ENCODE measurements around the gene SLC6A8.

Gene SLC6A8

GRCh38 chrX:153648358-153649177, 39.2 kb upstream of the SLC6A8 start:
- no peak for DNase-seq (ENCODE audit: low read depth in 2 of 2)

- DNase-seq (ENCODE audit: low read depth in 2 of 2): no peak
These were observed 38.4 kb upstream of the SLC6A8 start for GRCh38 chrX:153649178-153649914.

- DNase-seq (ENCODE audit: low read depth in 2 of 2): no peak
These were observed 37.6 kb upstream of the SLC6A8 start for GRCh38 chrX:153649915-153650782.

GRCh38 chrX:153650959-153651358, 36.8 kb upstream of the SLC6A8 start:
- DNase-seq (ENCODE audit: low read depth in 2 of 2): no peak

GRCh38 chrX:153651540-153652079, 36.1 kb upstream of the SLC6A8 start:
- DNase-seq (ENCODE audit: low read depth in 2 of 2): no peak

- no peak for DNase-seq (ENCODE audit: low read depth in 2 of 2)
These were observed 34.2 kb upstream of the SLC6A8 start for GRCh38 chrX:153653556-153653955.

GRCh38 chrX:153657161-153657560, 30.6 kb upstream of the SLC6A8 start:
- DNase-seq (ENCODE audit: low read depth in 2 of 2): no peak

GRCh38 chrX:153659268-153659667, 28.5 kb upstream of the SLC6A8 start:
- no peak for DNase-seq (ENCODE audit: low read depth in 2 of 2)

GRCh38 chrX:153662266-153662665, 25.5 kb upstream of the SLC6A8 start:
- peak; percentile 20 to 33 for DNase-seq (ENCODE audit: low read depth in 2 of 2)

- DNase-seq (ENCODE audit: low read depth in 2 of 2): no peak
These were observed 21.9 kb upstream of the SLC6A8 start for GRCh38 chrX:153665726-153666306.

- no peak for DNase-seq (ENCODE audit: low read depth in 2 of 2)
These were observed 20.3 kb upstream of the SLC6A8 start for GRCh38 chrX:153667281-153667955.

- DNase-seq (ENCODE audit: low read depth in 2 of 2): peak; percentile 37 to 39
These were observed 19.8 kb upstream of the SLC6A8 start for GRCh38 chrX:153667956-153668396.

GRCh38 chrX:153668423-153669173, 19.1 kb upstream of the SLC6A8 start:
- DNase-seq (ENCODE audit: low read depth in 2 of 2): no peak

GRCh38 chrX:153669174-153669890, 18.4 kb upstream of the SLC6A8 start:
- no peak for DNase-seq (ENCODE audit: low read depth in 2 of 2)

GRCh38 chrX:153669901-153670731, 17.6 kb upstream of the SLC6A8 start:
- DNase-seq (ENCODE audit: low read depth in 2 of 2): no peak

- DNase-seq (ENCODE audit: low read depth in 2 of 2): no peak
These were observed 16.8 kb upstream of the SLC6A8 start for GRCh38 chrX:153670748-153671588.

All from stimulated activated CD8-positive, alpha-beta memory T cell treated with anti-CD3 and anti-CD28 coated beads, Interleukin-7, amount 100 ng/mL, for 4 hours (primary cell).